Neural progenitor cell (in vitro differentiated cells): ENCODE data around the gene NCOR2.

Experiments
- CTCF ChIP-seq: fragments of 200-600 bp; sonication (generic); IDR thresholded peaks from 2 replicates; pipeline ENCODE4 v1.5.1; 2017; ENCODE audit warnings: antibody characterized with exemption, mild to moderate bottlenecking
- EZH2 ChIP-seq: fragments of 200-600 bp; sonication (generic); IDR thresholded peaks from 2 replicates; pipeline ENCODE4 v1.6.1; 2017; ENCODE audit warnings: antibody characterized with exemption, mild to moderate bottlenecking, moderate library complexity
- EZH2phosphoT487 ChIP-seq: fragments of 200-600 bp; sonication (generic); IDR thresholded peaks from 2 replicates; pipeline ENCODE4 v1.6.1; 2017; ENCODE audit warnings: antibody characterized with exemption

- no peak for TF ChIP-seq CTCF
- TF ChIP-seq EZH2phosphoT487 = no peak
- no peak for TF ChIP-seq EZH2
Observed at GRCh38 chr12:124586756-124587155, 19.3 kb upstream of the NCOR2 start.
